ENCODE measurements around the gene KRTAP1-4.
"Not testable (repeated sequence)": the region's sequence is repeated elsewhere in the genome, so short reads cannot be mapped to it uniquely, and the experiment has no call there.

KRTAP1-4 gene

GRCh38 chr17:41029633-41030245 lies at the start of gene KRTAP1-4:
TSS of gene KRTAP1-4 (minus strand) at chr17:41030195. CDS start at chr17:41030078, 117 bp downstream.
- no peak for DNase-seq (ENCODE audit: low spot score)

- DNase-seq (ENCODE audit: low spot score), result no peak
These were observed 46.8 kb upstream of the KRTAP1-4 start for GRCh38 chr17:41076788-41077187.

GRCh38 chr17:41073676-41074075 lies 43.7 kb upstream of the KRTAP1-4 start:
- DNase-seq (ENCODE audit: low spot score), result no peak

- DNase-seq (ENCODE audit: low spot score), result no peak
These were observed 41.8 kb upstream of the KRTAP1-4 start for GRCh38 chr17:41071606-41072360.

GRCh38 chr17:41069031-41069430 lies 39.0 kb upstream of the KRTAP1-4 start:
- DNase-seq (ENCODE audit: low spot score), result no peak

- DNase-seq (ENCODE audit: low spot score), result no peak
These were observed 37.3 kb upstream of the KRTAP1-4 start for GRCh38 chr17:41067281-41067680.

- DNase-seq (ENCODE audit: low spot score), result no peak
These were observed 36.0 kb upstream of the KRTAP1-4 start, which contains the start of gene KRTAP2-4 for GRCh38 chr17:41065829-41066624. TSS of gene KRTAP2-4 (minus strand) at chr17:41065879. CDS start at chr17:41065845, 34 bp downstream.

GRCh38 chr17:41065016-41065689 lies 35.2 kb upstream of the KRTAP1-4 start:
- not testable (repeated sequence) for DNase-seq (ENCODE audit: low spot score)

GRCh38 chr17:41064301-41064700 lies 34.3 kb upstream of the KRTAP1-4 start:
- DNase-seq (ENCODE audit: low spot score), result no peak

- DNase-seq (ENCODE audit: low spot score), result no peak
These were observed 33.5 kb upstream of the KRTAP1-4 start for GRCh38 chr17:41063449-41063848.

GRCh38 chr17:41061964-41062363 lies 32.0 kb upstream of the KRTAP1-4 start:
- DNase-seq (ENCODE audit: low spot score), result no peak

- no peak for DNase-seq (ENCODE audit: low spot score)
These were observed 30.1 kb upstream of the KRTAP1-4 start, which contains the start of gene KRTAP2-3 for GRCh38 chr17:41060052-41060604. TSS of gene KRTAP2-3 (minus strand) at chr17:41060114. CDS start at chr17:41060050, 64 bp downstream.

GRCh38 chr17:41059276-41060051 lies 29.5 kb upstream of the KRTAP1-4 start:
- DNase-seq (ENCODE audit: low spot score), result not testable (repeated sequence)

GRCh38 chr17:41058741-41059140 lies 28.7 kb upstream of the KRTAP1-4 start:
- DNase-seq (ENCODE audit: low spot score), result no peak

- DNase-seq (ENCODE audit: low spot score), result no peak
These were observed 27.6 kb upstream of the KRTAP1-4 start for GRCh38 chr17:41057547-41057946.

- not testable (repeated sequence) for DNase-seq (ENCODE audit: low spot score)
These were observed 25.1 kb upstream of the KRTAP1-4 start, which contains the start of gene KRTAP2-2 for GRCh38 chr17:41055130-41055529. TSS of gene KRTAP2-2 (minus strand) at chr17:41055230. CDS start at chr17:41055211, 19 bp downstream.

GRCh38 chr17:41054556-41054955 lies 24.6 kb upstream of the KRTAP1-4 start:
- DNase-seq (ENCODE audit: low spot score), result not testable (repeated sequence)

GRCh38 chr17:41054025-41054424 lies 24.0 kb upstream of the KRTAP1-4 start:
- no peak for DNase-seq (ENCODE audit: low spot score)

GRCh38 chr17:41052566-41052965 lies 22.6 kb upstream of the KRTAP1-4 start:
- DNase-seq (ENCODE audit: low spot score), result no peak

- DNase-seq (ENCODE audit: low spot score), result no peak
These were observed 19.1 kb upstream of the KRTAP1-4 start for GRCh38 chr17:41049110-41049509.

- no peak for DNase-seq (ENCODE audit: low spot score)
These were observed 18.4 kb upstream of the KRTAP1-4 start for GRCh38 chr17:41048441-41048840.
